Nephron (organoid): ENCODE data around the gene MC2R.

Experiments
- H3K27ac Mint-ChIP-seq, 3 experiments: 2 replicates each; pipeline ENCODE4 v1.8.0; 2020; ENCODE audit warnings: mixed read lengths in 3 of 3, mild to moderate bottlenecking in 2 of 3, moderate library complexity in 1 of 3
- H3K27me3 Mint-ChIP-seq: 2 replicates; pipeline ENCODE4 v1.8.0; 2021; ENCODE audit warnings: low read depth, mild to moderate bottlenecking, moderate library complexity, mixed read lengths
- H3K36me3 Mint-ChIP-seq: 2 replicates; pipeline ENCODE4 v1.8.0; 2020; ENCODE audit warnings: low read depth, mixed read lengths
- H3K4me1 Mint-ChIP-seq: 2 replicates; pipeline ENCODE4 v1.8.0; 2020; ENCODE audit warnings: mixed read lengths
- H3K4me3 Mint-ChIP-seq, 3 experiments: 2 replicates each; pipeline ENCODE4 v1.8.0; 2020; ENCODE audit warnings: mild to moderate bottlenecking in 3 of 3, mixed read lengths in 3 of 3, moderate library complexity in 2 of 3
- H3K9me3 Mint-ChIP-seq: 2 replicates; pipeline ENCODE4 v1.8.0; 2020; ENCODE audit warnings: mixed read lengths
- CTCF ChIP-seq, 3 experiments: fragments of 200-600 bp; sonication (generic); IDR thresholded peaks; one replicate each; pipeline ENCODE4 v1.5.0; 2021; ENCODE audit warnings: antibody characterized with exemption in 3 of 3; ENCODE audit not compliant: unreplicated experiment in 3 of 3

Gene MC2R

DNA sequence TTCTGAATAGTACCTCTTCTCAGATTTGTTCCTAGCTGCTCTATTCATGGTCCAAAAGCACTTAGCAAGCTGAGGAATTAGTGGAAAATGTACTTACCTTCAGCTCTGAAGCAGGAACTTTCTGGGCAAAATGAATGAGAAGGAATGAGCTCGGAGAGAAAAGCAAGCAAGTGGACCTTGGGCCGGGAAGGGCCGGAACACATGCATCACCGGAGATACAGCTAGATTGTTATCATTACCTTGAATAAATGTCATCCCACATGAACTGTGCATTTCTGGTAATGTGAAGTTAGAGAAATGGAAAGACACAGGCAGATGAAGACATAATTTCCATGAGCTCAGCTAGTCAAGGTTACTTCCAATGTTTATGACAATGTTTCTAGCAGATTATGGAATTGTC, at the start of gene MC2R:
Gene MC2R, minus strand, starts transcription at position 146 of the 400 bp plus-strand sequence. CDS start 30,018 bp downstream, outside the sequence.
- no peak for TF ChIP-seq CTCF (IDR thresholded peaks at IDR 0.05; ENCODE audit: unreplicated experiment in 3 of 3)

DNA sequence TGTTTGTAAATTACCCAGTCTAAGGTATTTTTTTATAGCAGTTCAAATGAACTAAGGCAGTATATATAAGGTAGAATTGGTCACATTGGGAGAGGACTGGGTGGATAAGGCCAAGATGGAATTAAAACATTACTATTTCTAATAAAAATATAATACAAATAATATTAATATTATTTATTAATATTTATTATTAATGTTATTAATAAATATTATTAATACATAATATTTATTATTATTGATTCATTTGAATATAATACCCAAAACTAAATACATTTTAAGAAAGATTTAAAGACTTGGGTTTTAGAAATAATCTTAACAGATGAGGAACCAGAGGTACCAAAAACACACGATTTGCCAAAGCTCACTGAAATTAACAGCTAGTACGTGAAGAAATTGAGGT, 30.5 kb upstream of the MC2R start:
- H3K27ac Mint-ChIP-seq: no peak overlapping the region
- no peak overlapping the region for H3K4me3 Mint-ChIP-seq
- H3K27me3 Mint-ChIP-seq: peaks cover 6% of the 10 kb centered on the region
- H3K36me3 Mint-ChIP-seq: no peaks in the 10 kb centered on the region
- H3K4me1 Mint-ChIP-seq: no peaks in the 10 kb centered on the region
- H3K9me3 Mint-ChIP-seq: peaks cover 29% of the 10 kb centered on the region
- TF ChIP-seq CTCF (IDR thresholded peaks at IDR 0.05; ENCODE audit: unreplicated experiment in 3 of 3): no peak

More for the DNA sequence above, at the start of gene MC2R:
- Mint-ChIP-seq H3K4me1 (peaks cover 7% of the 10 kb centered on the region), H3K4me3 (no peak within 1 kb of the TSS), H3K36me3 (no peaks in the 10 kb centered on the region), H3K27me3 (peaks cover 16% of the 10 kb centered on the region), H3K9me3 (no peaks in the 10 kb centered on the region), H3K27ac (no peak within 1 kb of the TSS)

DNA sequence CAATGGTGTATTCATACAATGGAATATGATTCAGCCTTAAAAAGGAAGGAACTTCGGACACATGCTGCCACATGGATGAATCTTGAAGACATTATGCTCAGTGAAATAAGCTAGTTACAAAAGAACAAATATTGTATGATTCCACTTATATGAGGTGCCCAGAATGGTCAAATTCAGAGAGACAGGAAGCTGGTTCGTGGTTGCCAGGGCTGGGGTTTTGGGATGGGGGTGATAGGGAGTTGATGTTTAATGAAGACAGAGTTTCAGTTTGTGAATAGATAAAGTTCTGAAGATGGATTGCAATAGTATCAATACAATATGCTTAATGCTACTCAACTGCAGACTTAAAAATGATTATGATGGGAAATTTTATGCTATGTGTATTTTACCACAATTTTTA, 28.0 kb upstream of the MC2R start:
- Mint-ChIP-seq H3K4me1 (no peaks in the 10 kb centered on the region), H3K36me3 (no peaks in the 10 kb centered on the region), H3K9me3 (peaks cover 22% of the 10 kb centered on the region), H3K27ac (no peak overlapping the region), H3K27me3 (peaks cover 6% of the 10 kb centered on the region), H3K4me3 (no peak overlapping the region)
- TF ChIP-seq CTCF (IDR thresholded peaks at IDR 0.05; ENCODE audit: unreplicated experiment in 3 of 3): no peak

DNA sequence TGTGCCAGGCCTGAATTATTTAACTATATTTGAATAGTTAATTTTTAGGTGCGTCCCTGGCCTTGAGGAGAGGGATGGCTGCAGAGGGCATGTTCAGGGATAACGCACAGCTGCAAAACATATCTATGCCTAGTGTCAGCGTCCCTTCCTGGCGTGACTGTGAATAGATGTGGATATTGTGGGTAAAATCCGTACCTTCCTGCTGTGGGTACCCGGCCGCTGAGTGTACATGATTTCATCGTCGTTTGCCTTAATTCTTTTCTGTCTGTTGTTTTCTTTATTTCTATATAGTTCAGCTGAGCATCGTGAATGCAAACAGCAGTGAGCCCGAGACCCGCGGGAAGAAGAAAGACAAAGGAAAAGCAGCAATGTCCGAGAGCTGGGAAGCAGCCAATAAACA, 25.0 kb upstream of the MC2R start:
- Mint-ChIP-seq H3K36me3 (no peaks in the 10 kb centered on the region), H3K27me3 (no peaks in the 10 kb centered on the region), H3K4me3 (no peak overlapping the region), H3K4me1 (no peaks in the 10 kb centered on the region), H3K27ac (no peak overlapping the region), H3K9me3 (peaks cover 11% of the 10 kb centered on the region)
- TF ChIP-seq CTCF (IDR thresholded peaks at IDR 0.05; ENCODE audit: unreplicated experiment in 3 of 3): no peak

- H3K36me3 Mint-ChIP-seq: no peaks in the 10 kb centered on the region
- no peak overlapping the region for H3K27ac Mint-ChIP-seq
These were observed 19.3 kb upstream of the MC2R start for GRCh38 chr18:13934676-13935075.

More at GRCh38 chr18:13934676-13935075, 19.3 kb upstream of the MC2R start:
- no peaks in the 10 kb centered on the region for H3K27me3 Mint-ChIP-seq
- H3K4me3 Mint-ChIP-seq: no peak overlapping the region
- no peak for TF ChIP-seq CTCF (IDR thresholded peaks at IDR 0.05; ENCODE audit: unreplicated experiment in 3 of 3)
- H3K4me1 Mint-ChIP-seq: no peaks in the 10 kb centered on the region
- H3K9me3 Mint-ChIP-seq: peaks cover 8% of the 10 kb centered on the region
